ENCODE measurements around the gene FAT2. TPM values are rescaled to one million over a fixed set of nuclear protein-coding genes. Genes with fewer than 3 reads are reported as not detected.
A peak's percentile ranks its signal among the peaks of the same experiment; 100 is the strongest.

FAT2 gene
- total and polyA plus RNA-seq, 2 experiments from 2014 or later: 0.06 to 0.59 TPM

- H2AFZ ChIP-seq: peak overlapping the region; percentile 91; the same call in 1 of the 2 replicates
- H4K20me1 ChIP-seq (replicated peaks; ENCODE audit: insufficient read depth): no peaks in the 10 kb centered on the region
- peak; percentile 88 for ATAC-seq
- no peak overlapping the region for H3K4me2 ChIP-seq
- H3F3A ChIP-seq (replicated peaks; ENCODE audit: low read depth): no peaks in the 10 kb centered on the region
- no peaks in the 10 kb centered on the region for H3K79me2 ChIP-seq (replicated peaks; ENCODE audit: insufficient read depth)
- no peaks in the 10 kb centered on the region for H3K4me1 ChIP-seq (ENCODE audit: insufficient read depth)
- no peak overlapping the region for H3K4me3 ChIP-seq
- Mint-ChIP-seq H3K4me3 (no peak overlapping the region), H3K27ac (no peak overlapping the region), H3K36me3 (ENCODE audit: low read depth) (no peaks in the 10 kb centered on the region), H3K4me1 (peaks cover 16% of the 10 kb centered on the region), H3K27me3 (ENCODE audit: insufficient read depth, low read depth, poor library complexity) (peaks cover 3% of the 10 kb centered on the region), H3K9me3 (no peaks in the 10 kb centered on the region)
- TF ChIP-seq, protein P1, sequence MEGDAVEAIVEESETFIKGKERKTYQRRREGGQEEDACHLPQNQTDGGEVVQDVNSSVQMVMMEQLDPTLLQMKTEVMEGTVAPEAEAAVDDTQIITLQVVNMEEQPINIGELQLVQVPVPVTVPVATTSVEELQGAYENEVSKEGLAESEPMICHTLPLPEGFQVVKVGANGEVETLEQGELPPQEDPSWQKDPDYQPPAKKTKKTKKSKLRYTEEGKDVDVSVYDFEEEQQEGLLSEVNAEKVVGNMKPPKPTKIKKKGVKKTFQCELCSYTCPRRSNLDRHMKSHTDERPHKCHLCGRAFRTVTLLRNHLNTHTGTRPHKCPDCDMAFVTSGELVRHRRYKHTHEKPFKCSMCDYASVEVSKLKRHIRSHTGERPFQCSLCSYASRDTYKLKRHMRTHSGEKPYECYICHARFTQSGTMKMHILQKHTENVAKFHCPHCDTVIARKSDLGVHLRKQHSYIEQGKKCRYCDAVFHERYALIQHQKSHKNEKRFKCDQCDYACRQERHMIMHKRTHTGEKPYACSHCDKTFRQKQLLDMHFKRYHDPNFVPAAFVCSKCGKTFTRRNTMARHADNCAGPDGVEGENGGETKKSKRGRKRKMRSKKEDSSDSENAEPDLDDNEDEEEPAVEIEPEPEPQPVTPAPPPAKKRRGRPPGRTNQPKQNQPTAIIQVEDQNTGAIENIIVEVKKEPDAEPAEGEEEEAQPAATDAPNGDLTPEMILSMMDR (conservative IDR thresholded peaks at IDR 0.05; ENCODE audit: low read depth in 2 of 2): peak in 1 of 2 experiments; percentile 11; a peak in 1 of 4 replicates
- no peak for TF ChIP-seq NANOG (IDR thresholded peaks at IDR 0.05; ENCODE audit: borderline replicate concordance)
- no peaks in the 10 kb centered on the region for H3K9me2 ChIP-seq (ENCODE audit: insufficient read depth)
- H3K27ac ChIP-seq (ENCODE audit: low read depth): no peak overlapping the region
- H3K27me3 ChIP-seq (ENCODE audit: insufficient read depth): no peaks in the 10 kb centered on the region
- H3K36me3 ChIP-seq (ENCODE audit: insufficient read depth): no peaks in the 10 kb centered on the region
- DNase-seq (ENCODE audit: low spot score): peak; percentile 25
These were observed 10.3 kb downstream of the FAT2 start for GRCh38 chr5:151580858-151581257.

DNA sequence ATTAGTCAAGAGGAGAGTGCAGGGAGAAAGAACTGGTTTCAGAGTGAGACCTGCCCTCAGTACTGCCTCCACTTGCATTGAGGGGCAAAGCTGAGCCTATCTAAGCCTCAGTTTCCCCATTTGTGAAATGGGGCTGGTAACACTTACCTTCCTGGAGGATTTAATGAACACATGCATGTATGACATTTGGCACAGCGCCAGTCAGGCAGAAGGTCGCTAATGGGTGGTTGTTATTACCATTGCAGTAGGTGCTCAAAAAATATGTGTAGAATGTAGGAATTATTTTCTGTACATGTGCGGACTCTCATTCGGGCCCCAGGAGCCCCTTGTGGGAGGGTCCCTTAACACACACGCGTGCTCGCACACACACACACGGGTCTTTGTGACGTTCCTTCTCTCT lies 10.9 kb downstream of the FAT2 start:
- peaks cover 16% of the 10 kb centered on the region for H3K4me1 Mint-ChIP-seq
- no peaks in the 10 kb centered on the region for H3F3A ChIP-seq (replicated peaks; ENCODE audit: low read depth)
- no peak overlapping the region for H3K4me3 Mint-ChIP-seq
- H3K9me3 Mint-ChIP-seq: no peaks in the 10 kb centered on the region
- no peaks in the 10 kb centered on the region for H3K36me3 ChIP-seq (ENCODE audit: insufficient read depth)
- no peaks in the 10 kb centered on the region for H3K9me2 ChIP-seq (ENCODE audit: insufficient read depth)
- no peak overlapping the region for H3K4me3 ChIP-seq
- ATAC-seq (no peak), DNase-seq (ENCODE audit: low spot score) (no peak)
- H3K27me3 ChIP-seq (ENCODE audit: insufficient read depth): no peaks in the 10 kb centered on the region
- no peaks in the 10 kb centered on the region for H3K36me3 Mint-ChIP-seq (ENCODE audit: low read depth)
- H3K4me2 ChIP-seq: no peak overlapping the region
- H3K27me3 Mint-ChIP-seq (ENCODE audit: insufficient read depth, low read depth, poor library complexity): peaks cover 3% of the 10 kb centered on the region
- no peak overlapping the region; the same call in 1 of the 2 replicates for H2AFZ ChIP-seq
- H3K27ac ChIP-seq (ENCODE audit: low read depth): no peak overlapping the region
- H3K79me2 ChIP-seq (replicated peaks; ENCODE audit: insufficient read depth): no peaks in the 10 kb centered on the region
- H4K20me1 ChIP-seq (replicated peaks; ENCODE audit: insufficient read depth): no peaks in the 10 kb centered on the region
- no peak overlapping the region for H3K27ac Mint-ChIP-seq
- H3K4me1 ChIP-seq (ENCODE audit: insufficient read depth): no peaks in the 10 kb centered on the region
- TF ChIP-seq NANOG (IDR thresholded peaks at IDR 0.05; ENCODE audit: borderline replicate concordance) (no peak), ZNF462 (CRISPR knock-in tag; IDR thresholded peaks at IDR 0.05) (no peak), REST (IDR thresholded peaks at IDR 0.05; ENCODE audit: unreplicated experiment) (no peak), ZNF114 (CRISPR knock-in tag; IDR thresholded peaks at IDR 0.05) (no peak), ZNF331 (CRISPR knock-in tag; IDR thresholded peaks at IDR 0.05; ENCODE audit: low read depth) (no peak), JUNB (IDR thresholded peaks at IDR 0.05; ENCODE audit: unreplicated experiment) (no peak), EZH2 (IDR thresholded peaks at IDR 0.05; ENCODE audit: low read depth, unreplicated experiment) (no peak), CREB1 (CRISPR knock-in tag; IDR thresholded peaks at IDR 0.05; ENCODE audit: low read depth) (no peak), STAT1 (IDR thresholded peaks at IDR 0.05; ENCODE audit: unreplicated experiment) (no peak)
